HG03025 (cell line): ENCODE measurements around the gene CCL19.

ENCODE experiments used
- ATAC-seq: cut with Tn5 transposase; IDR thresholded peaks from one replicate; pipeline ENCODE4 v1.9.1; 2021; ENCODE audit warnings: mild to moderate bottlenecking, moderate library complexity; ENCODE audit not compliant: unreplicated experiment, low FRiP score

The CCL19 gene

GRCh38 chr9:34664281-34665066 is 26.6 kb downstream of the CCL19 start:
- ATAC-seq = peak; percentile 47

- ATAC-seq = no peak
Measured at GRCh38 chr9:34663303-34663605, 27.8 kb downstream of the CCL19 start.

- no peak for ATAC-seq
Measured at GRCh38 chr9:34662526-34663302, 28.4 kb downstream of the CCL19 start, which contains the start of gene CCL27. Gene CCL27 (minus strand): TSS chr9:34662657. CDS start chr9:34662633, 24 bp downstream.

- no peak for ATAC-seq
Measured at GRCh38 chr9:34659592-34660253, 31.4 kb downstream of the CCL19 start.

- no peak for ATAC-seq
Measured at GRCh38 chr9:34658461-34658860, 32.6 kb downstream of the CCL19 start.

GRCh38 chr9:34656992-34657391 is 34.1 kb downstream of the CCL19 start:
- no peak for ATAC-seq

GRCh38 chr9:34655394-34655793 is 35.7 kb downstream of the CCL19 start:
- no peak for ATAC-seq

GRCh38 chr9:34654323-34655051 is 36.6 kb downstream of the CCL19 start:
- no peak for ATAC-seq

- no peak for ATAC-seq
Measured at GRCh38 chr9:34653151-34654072, 37.7 kb downstream of the CCL19 start.

- ATAC-seq = no peak
Measured at GRCh38 chr9:34652602-34653000, 38.5 kb downstream of the CCL19 start.

- no peak for ATAC-seq
Measured at GRCh38 chr9:34651876-34652601, 39.0 kb downstream of the CCL19 start, which contains the start of gene IL11RA. Gene IL11RA (plus strand): TSS chr9:34652185. CDS start chr9:34655218, 3,033 bp downstream.

- ATAC-seq = no peak
Measured at GRCh38 chr9:34651321-34651720, 39.8 kb downstream of the CCL19 start.

GRCh38 chr9:34650816-34651215 is 40.3 kb downstream of the CCL19 start:
- ATAC-seq = no peak

GRCh38 chr9:34648673-34649072 is 42.4 kb downstream of the CCL19 start:
- no peak for ATAC-seq

- no peak for ATAC-seq
Measured at GRCh38 chr9:34647651-34648050, 43.4 kb downstream of the CCL19 start.

- ATAC-seq = no peak
Measured at GRCh38 chr9:34647084-34647403, 44.0 kb downstream of the CCL19 start.

GRCh38 chr9:34646211-34647083 is 44.6 kb downstream of the CCL19 start, which contains the start of gene GALT:
Gene GALT (plus strand): TSS chr9:34646675. CDS start chr9:34646705, 30 bp downstream.
- ATAC-seq = peak; percentile 81

GRCh38 chr9:34644766-34645314 is 46.2 kb downstream of the CCL19 start:
- no peak for ATAC-seq
